ENCODE measurements around the gene PGM2L1.

- TF ChIP-seq CTCF (IDR thresholded peaks at IDR 0.05) (no peak), POLR2AphosphoS5 (IDR thresholded peaks at IDR 0.05; ENCODE audit: low read depth, low read length) (no peak)
Measured at GRCh38 chr11:74397501-74398243, 561 bp downstream of the PGM2L1 start.
